Measurements from ENCODE around the gene RFNG. TPM values are rescaled to one million over a fixed set of nuclear protein-coding genes. Genes with fewer than 3 reads are reported as not detected.

RFNG gene
- total and polyA plus RNA-seq, 8 donors, result 29.3 to 52.7 (median 45.5) TPM

GRCh38 chr17:82047379-82047778 is 4.2 kb downstream of the RFNG start:
- DNase-seq (no peak), ATAC-seq (no peak)
- H3K36me3 ChIP-seq, result peaks cover 0 to 35% of the 10 kb centered on the region in 2 donors
- intact Hi-C loops (cut with DNase I), result no loop called here
- no peak for TF ChIP-seq CTCF (IDR thresholded peaks at IDR 0.05)
- H3K4me1 ChIP-seq, result peaks cover 9 to 24% of the 10 kb centered on the region in 2 donors
- no peak overlapping the region for H3K4me3 ChIP-seq
- no peaks in the 10 kb centered on the region for H3K9me3 ChIP-seq
- H3K27ac ChIP-seq, result no peak overlapping the region
- no peaks in the 10 kb centered on the region for H3K27me3 ChIP-seq

DNA sequence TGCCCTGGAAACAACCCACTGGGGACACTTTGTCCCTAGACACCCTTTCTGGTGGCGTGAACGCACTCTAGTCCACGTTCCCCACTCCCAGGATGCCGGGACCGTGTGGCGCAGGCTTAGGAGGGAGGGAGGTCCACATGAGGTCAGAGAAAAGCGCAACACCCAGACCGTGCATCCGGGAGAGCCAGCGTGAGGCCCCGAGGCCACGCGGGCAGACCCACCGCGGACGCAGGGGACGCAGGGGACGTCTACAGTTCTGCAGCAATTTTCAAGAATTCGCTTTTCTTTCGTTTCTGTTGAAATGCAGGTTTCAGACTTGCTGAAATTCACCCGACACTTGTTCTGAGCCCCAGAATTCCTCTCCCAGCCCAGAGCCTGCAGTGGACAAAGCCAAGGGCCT is 4.7 kb downstream of the RFNG start:
- TF ChIP-seq CTCF (IDR thresholded peaks at IDR 0.05), result no peak
- peaks cover 0 to 35% of the 10 kb centered on the region in 2 donors for H3K36me3 ChIP-seq
- ATAC-seq, result no peak
- no peaks in the 10 kb centered on the region for H3K27me3 ChIP-seq
- no peak overlapping the region for H3K27ac ChIP-seq
- no peaks in the 10 kb centered on the region for H3K9me3 ChIP-seq
- H3K4me1 ChIP-seq, result peaks cover 7 to 21% of the 10 kb centered on the region in 2 donors
- no peak overlapping the region for H3K4me3 ChIP-seq
- DNase-seq, result no peak
- intact Hi-C loops (cut with DNase I), result no loop called here

- intact Hi-C loops (cut with DNase I), result no loop called here
- DNase-seq (no peak), ATAC-seq (no peak)
- Histone ChIP-seq H3K9me3 (no peaks in the 10 kb centered on the region), H3K36me3 (peaks cover 0 to 35% of the 10 kb centered on the region in 2 donors), H3K4me3 (no peak overlapping the region), H3K4me1 (peaks cover 7 to 19% of the 10 kb centered on the region in 2 donors), H3K27ac (no peak overlapping the region), H3K27me3 (no peaks in the 10 kb centered on the region)
- TF ChIP-seq CTCF (IDR thresholded peaks at IDR 0.05), result no peak
Observed at GRCh38 chr17:82045936-82046484, 5.6 kb downstream of the RFNG start.

- Histone ChIP-seq H3K9me3 (no peaks in the 10 kb centered on the region), H3K4me3 (no peak overlapping the region), H3K36me3 (peaks cover 0 to 22% of the 10 kb centered on the region in 2 donors), H3K4me1 (peaks cover 0 to 3% of the 10 kb centered on the region in 2 donors), H3K27ac (no peak overlapping the region), H3K27me3 (no peaks in the 10 kb centered on the region)
- ATAC-seq (no peak), DNase-seq (no peak)
- intact Hi-C loops (cut with DNase I), result no loop called here
- no peak for TF ChIP-seq CTCF (IDR thresholded peaks at IDR 0.05)
Observed at GRCh38 chr17:82043507-82043906, 8.1 kb downstream of the RFNG start.

DNA sequence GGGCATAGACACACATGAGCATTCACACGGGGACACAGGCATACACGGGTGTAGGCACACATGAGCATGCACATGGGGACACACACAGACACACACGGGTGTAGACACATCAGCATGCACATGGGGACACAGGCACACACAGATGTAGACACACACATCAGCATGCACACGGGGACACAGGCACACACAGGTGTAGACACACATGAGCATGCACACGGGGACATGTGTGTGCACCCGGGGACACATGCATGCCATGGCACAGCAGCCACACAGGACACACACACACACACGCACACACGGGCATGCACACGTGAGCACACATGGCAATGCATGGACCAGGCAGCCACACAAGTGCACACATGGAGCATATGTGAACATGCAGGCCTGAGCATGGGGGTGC is 9.0 kb downstream of the RFNG start:
- H3K4me3 ChIP-seq, result no peak overlapping the region
- no peak for TF ChIP-seq CTCF (IDR thresholded peaks at IDR 0.05)
- no peaks in the 10 kb centered on the region for H3K27me3 ChIP-seq
- H3K27ac ChIP-seq, result no peak overlapping the region
- no peaks in the 10 kb centered on the region for H3K9me3 ChIP-seq
- peaks cover 4 to 9% of the 10 kb centered on the region in 2 donors for H3K4me1 ChIP-seq
- intact Hi-C loops (cut with DNase I), result no loop called here
- H3K36me3 ChIP-seq, result peaks cover 0 to 13% of the 10 kb centered on the region in 2 donors
- no peak for ATAC-seq
- DNase-seq, result no peak
